DOHH2 (cell line): ENCODE measurements around the gene BDKRB2.

ENCODE experiments used
- EZH2phosphoT487 ChIP-seq: fragments of 200-600 bp; sonication (generic); IDR thresholded peaks from 2 replicates; pipeline ENCODE4 v1.6.1; 2017; ENCODE audit warnings: borderline replicate concordance, mild to moderate bottlenecking, antibody characterized with exemption, low read length, moderate library complexity, mixed read lengths
- TF ChIP-seq, protein P1 (sequence below): fragments of 200-600 bp; sonication (generic); IDR thresholded peaks from one replicate; pipeline ENCODE4 v1.5.1; 2014; ENCODE audit warnings: antibody characterized with exemption, mild to moderate bottlenecking, low read depth, low read length; ENCODE audit not compliant: poor library complexity, severe bottlenecking

DNA sequence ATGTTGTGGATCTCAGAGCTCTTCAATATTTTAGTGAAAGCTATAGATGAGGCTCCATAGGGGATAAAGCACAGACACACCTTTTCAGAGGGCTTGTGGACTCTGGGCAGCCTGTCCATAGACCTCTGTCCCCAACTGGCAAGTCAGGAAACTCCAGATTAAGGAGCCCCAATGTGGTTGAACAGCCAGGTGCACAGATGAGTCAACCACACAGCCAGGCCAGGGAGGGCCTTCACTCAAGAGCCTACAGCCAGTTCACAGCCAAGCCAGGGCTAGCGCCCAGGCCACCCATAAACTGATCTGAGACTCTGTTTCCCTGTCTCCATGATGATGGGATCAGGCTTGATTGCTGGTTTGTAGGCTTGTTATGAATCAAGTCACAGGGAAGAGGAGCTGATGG, 1.0 kb upstream of the BDKRB2 start:
- TF ChIP-seq, protein P1, sequence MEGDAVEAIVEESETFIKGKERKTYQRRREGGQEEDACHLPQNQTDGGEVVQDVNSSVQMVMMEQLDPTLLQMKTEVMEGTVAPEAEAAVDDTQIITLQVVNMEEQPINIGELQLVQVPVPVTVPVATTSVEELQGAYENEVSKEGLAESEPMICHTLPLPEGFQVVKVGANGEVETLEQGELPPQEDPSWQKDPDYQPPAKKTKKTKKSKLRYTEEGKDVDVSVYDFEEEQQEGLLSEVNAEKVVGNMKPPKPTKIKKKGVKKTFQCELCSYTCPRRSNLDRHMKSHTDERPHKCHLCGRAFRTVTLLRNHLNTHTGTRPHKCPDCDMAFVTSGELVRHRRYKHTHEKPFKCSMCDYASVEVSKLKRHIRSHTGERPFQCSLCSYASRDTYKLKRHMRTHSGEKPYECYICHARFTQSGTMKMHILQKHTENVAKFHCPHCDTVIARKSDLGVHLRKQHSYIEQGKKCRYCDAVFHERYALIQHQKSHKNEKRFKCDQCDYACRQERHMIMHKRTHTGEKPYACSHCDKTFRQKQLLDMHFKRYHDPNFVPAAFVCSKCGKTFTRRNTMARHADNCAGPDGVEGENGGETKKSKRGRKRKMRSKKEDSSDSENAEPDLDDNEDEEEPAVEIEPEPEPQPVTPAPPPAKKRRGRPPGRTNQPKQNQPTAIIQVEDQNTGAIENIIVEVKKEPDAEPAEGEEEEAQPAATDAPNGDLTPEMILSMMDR = no peak
- TF ChIP-seq EZH2phosphoT487 = no peak
